HL-60 (cell line): ENCODE results near the gene TRUB1.

Experiments used
- DNase-seq, 2 experiments: peaks; one replicate each; pipeline ENCODE4 v3.0.0-alpha.2; 2010 to 2020; ENCODE audit warnings: low read depth in 1 of 2, low spot score in 1 of 2
- H3K27ac ChIP-seq: fragments of 250-450 bp; sonication (Bioruptor Pico); replicated peaks from 2 replicates; pipeline ENCODE4 v1.5.1; 2020; ENCODE audit warnings: mild to moderate bottlenecking, moderate library complexity
- H3K27me3 ChIP-seq: fragments of 250-450 bp; sonication (Bioruptor Pico); 2 replicates; pipeline ENCODE4 v1.5.1; 2021; ENCODE audit warnings: mild to moderate bottlenecking, moderate library complexity; ENCODE audit not compliant: insufficient read depth, poor library complexity, severe bottlenecking
- H3K4me3 ChIP-seq: replicated peaks from 2 replicates; pipeline ENCODE4 v1.5.1; 2011; ENCODE audit warnings: mild to moderate bottlenecking, control low read depth, low read length; ENCODE audit not compliant: insufficient read depth
- GABPA ChIP-seq: IDR thresholded peaks from 2 replicates; pipeline ENCODE4 v1.6.1; 2012; ENCODE audit warnings: low read depth
- POLR2AphosphoS5 ChIP-seq: IDR thresholded peaks from 2 replicates; pipeline ENCODE4 v1.6.1; 2012; ENCODE audit warnings: low read depth
- SPI1 ChIP-seq: IDR thresholded peaks from 2 replicates; pipeline ENCODE4 v1.6.1; 2012; ENCODE audit warnings: low read depth, mild to moderate bottlenecking, borderline replicate concordance
- TF ChIP-seq, protein P1 (sequence below): IDR thresholded peaks from 2 replicates; pipeline ENCODE4 v1.6.1; 2012; ENCODE audit warnings: low read depth; ENCODE audit not compliant: insufficient replicate concordance
- TF ChIP-seq, protein P2 (sequence below): IDR thresholded peaks from one replicate; pipeline ENCODE4 v1.5.1; 2011; ENCODE audit warnings: low read length, control low read depth, inconsistent platforms; ENCODE audit not compliant: insufficient read depth

The TRUB1 gene

DNA sequence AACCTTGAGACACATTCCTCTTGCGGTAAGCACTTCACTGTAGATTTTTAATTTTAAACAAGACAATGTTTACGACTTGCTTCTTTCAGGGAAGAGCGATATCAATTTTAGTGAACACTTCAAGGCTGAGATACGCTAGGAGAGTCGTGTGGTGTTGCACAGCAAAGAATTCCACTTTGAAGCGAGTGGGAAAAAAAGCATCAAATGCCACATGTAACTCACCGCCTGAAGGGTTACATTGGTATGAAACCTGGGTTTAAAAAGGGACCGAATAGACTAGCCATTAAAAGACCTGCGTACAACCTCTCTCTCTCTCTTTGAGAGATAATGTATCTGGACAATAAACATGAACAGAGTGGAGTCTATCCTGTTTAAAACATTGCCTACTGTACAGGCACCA is 86.4 kb downstream of the TRUB1 start:
- Histone ChIP-seq H3K4me3 (no peak overlapping the region), H3K27ac (no peak overlapping the region), H3K27me3 (no peaks in the 10 kb centered on the region)
- no peak for DNase-seq
- TF ChIP-seq SPI1 (no peak), GABPA (no peak), POLR2AphosphoS5 (no peak)
- TF ChIP-seq, protein P1, sequence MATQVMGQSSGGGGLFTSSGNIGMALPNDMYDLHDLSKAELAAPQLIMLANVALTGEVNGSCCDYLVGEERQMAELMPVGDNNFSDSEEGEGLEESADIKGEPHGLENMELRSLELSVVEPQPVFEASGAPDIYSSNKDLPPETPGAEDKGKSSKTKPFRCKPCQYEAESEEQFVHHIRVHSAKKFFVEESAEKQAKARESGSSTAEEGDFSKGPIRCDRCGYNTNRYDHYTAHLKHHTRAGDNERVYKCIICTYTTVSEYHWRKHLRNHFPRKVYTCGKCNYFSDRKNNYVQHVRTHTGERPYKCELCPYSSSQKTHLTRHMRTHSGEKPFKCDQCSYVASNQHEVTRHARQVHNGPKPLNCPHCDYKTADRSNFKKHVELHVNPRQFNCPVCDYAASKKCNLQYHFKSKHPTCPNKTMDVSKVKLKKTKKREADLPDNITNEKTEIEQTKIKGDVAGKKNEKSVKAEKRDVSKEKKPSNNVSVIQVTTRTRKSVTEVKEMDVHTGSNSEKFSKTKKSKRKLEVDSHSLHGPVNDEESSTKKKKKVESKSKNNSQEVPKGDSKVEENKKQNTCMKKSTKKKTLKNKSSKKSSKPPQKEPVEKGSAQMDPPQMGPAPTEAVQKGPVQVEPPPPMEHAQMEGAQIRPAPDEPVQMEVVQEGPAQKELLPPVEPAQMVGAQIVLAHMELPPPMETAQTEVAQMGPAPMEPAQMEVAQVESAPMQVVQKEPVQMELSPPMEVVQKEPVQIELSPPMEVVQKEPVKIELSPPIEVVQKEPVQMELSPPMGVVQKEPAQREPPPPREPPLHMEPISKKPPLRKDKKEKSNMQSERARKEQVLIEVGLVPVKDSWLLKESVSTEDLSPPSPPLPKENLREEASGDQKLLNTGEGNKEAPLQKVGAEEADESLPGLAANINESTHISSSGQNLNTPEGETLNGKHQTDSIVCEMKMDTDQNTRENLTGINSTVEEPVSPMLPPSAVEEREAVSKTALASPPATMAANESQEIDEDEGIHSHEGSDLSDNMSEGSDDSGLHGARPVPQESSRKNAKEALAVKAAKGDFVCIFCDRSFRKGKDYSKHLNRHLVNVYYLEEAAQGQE: no peak
- TF ChIP-seq, protein P2, sequence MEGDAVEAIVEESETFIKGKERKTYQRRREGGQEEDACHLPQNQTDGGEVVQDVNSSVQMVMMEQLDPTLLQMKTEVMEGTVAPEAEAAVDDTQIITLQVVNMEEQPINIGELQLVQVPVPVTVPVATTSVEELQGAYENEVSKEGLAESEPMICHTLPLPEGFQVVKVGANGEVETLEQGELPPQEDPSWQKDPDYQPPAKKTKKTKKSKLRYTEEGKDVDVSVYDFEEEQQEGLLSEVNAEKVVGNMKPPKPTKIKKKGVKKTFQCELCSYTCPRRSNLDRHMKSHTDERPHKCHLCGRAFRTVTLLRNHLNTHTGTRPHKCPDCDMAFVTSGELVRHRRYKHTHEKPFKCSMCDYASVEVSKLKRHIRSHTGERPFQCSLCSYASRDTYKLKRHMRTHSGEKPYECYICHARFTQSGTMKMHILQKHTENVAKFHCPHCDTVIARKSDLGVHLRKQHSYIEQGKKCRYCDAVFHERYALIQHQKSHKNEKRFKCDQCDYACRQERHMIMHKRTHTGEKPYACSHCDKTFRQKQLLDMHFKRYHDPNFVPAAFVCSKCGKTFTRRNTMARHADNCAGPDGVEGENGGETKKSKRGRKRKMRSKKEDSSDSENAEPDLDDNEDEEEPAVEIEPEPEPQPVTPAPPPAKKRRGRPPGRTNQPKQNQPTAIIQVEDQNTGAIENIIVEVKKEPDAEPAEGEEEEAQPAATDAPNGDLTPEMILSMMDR: no peak

DNA sequence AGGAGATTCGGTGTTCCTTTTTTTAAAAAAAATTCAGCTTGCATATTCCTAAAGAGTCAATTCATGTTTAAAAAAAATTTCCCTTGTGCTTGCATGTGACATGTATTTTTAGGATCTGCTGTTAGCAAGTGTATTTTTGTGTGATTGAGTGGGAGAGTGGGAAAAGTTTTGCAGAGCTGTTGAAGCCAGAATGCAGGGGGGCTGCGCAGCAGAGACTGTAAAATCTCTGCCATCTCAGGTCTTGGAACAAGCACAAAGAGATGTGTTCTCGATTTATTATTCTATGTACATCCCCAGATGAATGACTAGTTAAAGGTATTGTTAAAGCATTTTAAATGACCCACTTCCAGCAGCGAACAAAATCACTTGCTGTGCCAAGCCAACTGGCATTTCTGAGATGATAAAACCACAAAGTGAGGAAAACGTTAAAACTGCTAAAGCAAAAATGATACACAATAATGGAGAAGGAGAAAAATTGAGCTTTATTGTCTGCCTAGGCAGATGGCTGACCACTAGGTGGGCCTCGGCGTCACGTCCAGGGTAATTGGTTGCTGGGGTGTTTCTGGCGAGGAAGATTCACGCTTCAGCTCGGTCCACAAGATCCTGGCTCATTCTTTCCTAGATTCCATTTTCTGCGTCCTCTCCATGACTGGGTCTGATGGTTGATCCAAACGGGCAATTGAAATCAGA is 88.2 kb downstream of the TRUB1 start:
- Histone ChIP-seq H3K27me3 (no peaks in the 10 kb centered on the region), H3K27ac (no peak overlapping the region), H3K4me3 (no peak overlapping the region)
- no peak for DNase-seq
- no peak for TF ChIP-seq POLR2AphosphoS5
- TF ChIP-seq, protein P2: no peak
- TF ChIP-seq, protein P1: no peak
- no peak for TF ChIP-seq SPI1
- no peak for TF ChIP-seq GABPA

DNA sequence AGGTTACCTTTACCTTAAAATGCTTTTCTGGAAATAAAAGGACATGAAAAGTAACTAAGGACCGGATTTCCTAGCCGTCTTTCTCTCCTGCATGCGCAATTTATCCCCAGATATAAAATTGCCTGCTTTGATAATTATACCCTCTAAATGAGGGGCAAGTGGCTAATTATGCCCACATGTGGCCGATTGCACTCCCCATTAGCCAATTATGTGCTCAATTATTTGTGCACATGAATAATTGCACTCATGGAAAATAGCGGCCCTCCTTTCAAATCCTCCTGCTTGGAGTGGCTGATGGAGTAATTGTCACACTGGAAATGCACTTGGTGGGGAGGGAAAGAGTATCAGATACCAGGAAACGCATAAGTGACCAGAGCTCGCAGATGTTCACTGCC is 88.7 kb downstream of the TRUB1 start:
- no peak for DNase-seq
- Histone ChIP-seq H3K27me3 (no peaks in the 10 kb centered on the region), H3K27ac (no peak overlapping the region), H3K4me3 (no peak overlapping the region)
- TF ChIP-seq, protein P1: no peak
- TF ChIP-seq GABPA (no peak), POLR2AphosphoS5 (no peak), SPI1 (no peak)
- TF ChIP-seq, protein P2: no peak
